Glutamatergic neuron (in vitro differentiated cells): ENCODE data around the gene EIPR1. TPM values are rescaled to one million over a fixed set of nuclear protein-coding genes. Genes with fewer than 3 reads are reported as not detected.
A peak's percentile ranks its signal among the peaks of the same experiment; 100 is the strongest.
"Not testable (repeated sequence)": the region's sequence is repeated elsewhere in the genome, so short reads cannot be mapped to it uniquely, and the experiment has no call there.

Source experiments
- DNase-seq: peaks from one replicate; pipeline ENCODE4 v3.0.0; 2022
- H3K27ac Mint-ChIP-seq: one replicate; pipeline ENCODE4 v1.8.0; 2020; ENCODE audit warnings: mild to moderate bottlenecking, mixed read lengths, inconsistent platforms; ENCODE audit not compliant: unreplicated experiment
- H3K27me3 Mint-ChIP-seq: one replicate; pipeline ENCODE4 v1.8.0; 2020; ENCODE audit warnings: mild to moderate bottlenecking, moderate library complexity, mixed read lengths, inconsistent platforms; ENCODE audit not compliant: unreplicated experiment
- H3K36me3 Mint-ChIP-seq: one replicate; pipeline ENCODE4 v1.8.0; 2020; ENCODE audit warnings: mild to moderate bottlenecking, mixed read lengths, inconsistent platforms; ENCODE audit not compliant: unreplicated experiment
- H3K4me1 Mint-ChIP-seq: one replicate; pipeline ENCODE4 v1.8.0; 2020; ENCODE audit warnings: mild to moderate bottlenecking, low read depth, mixed read lengths, inconsistent platforms; ENCODE audit not compliant: unreplicated experiment
- H3K4me3 Mint-ChIP-seq: one replicate; pipeline ENCODE4 v1.8.0; 2020; ENCODE audit warnings: mild to moderate bottlenecking, mixed read lengths, inconsistent platforms; ENCODE audit not compliant: unreplicated experiment
- H3K9me3 Mint-ChIP-seq: one replicate; pipeline ENCODE4 v1.8.0; 2020; ENCODE audit warnings: mild to moderate bottlenecking, moderate library complexity, mixed read lengths, inconsistent platforms; ENCODE audit not compliant: unreplicated experiment
- total RNA-seq: library from RNA; stranded (reverse); fragmentation: NEBNext Ultra II Directional; extraction: Animal tissue kit (Norgen Biotek cat#: 25700); gene quantifications from one replicate; pipeline ENCODE4 v1.2.1, GENCODE V29; 2021; ENCODE audit not compliant: unreplicated experiment
- TF ChIP-seq, protein P1 (sequence below): fragments of 200-600 bp; sonication (generic); IDR thresholded peaks from one replicate; pipeline ENCODE4 v1.5.0; 2021; ENCODE audit not compliant: partially characterized antibody, unreplicated experiment

The EIPR1 gene
- total RNA-seq, 1 donor from 2014 or later = 43.8 TPM

DNA sequence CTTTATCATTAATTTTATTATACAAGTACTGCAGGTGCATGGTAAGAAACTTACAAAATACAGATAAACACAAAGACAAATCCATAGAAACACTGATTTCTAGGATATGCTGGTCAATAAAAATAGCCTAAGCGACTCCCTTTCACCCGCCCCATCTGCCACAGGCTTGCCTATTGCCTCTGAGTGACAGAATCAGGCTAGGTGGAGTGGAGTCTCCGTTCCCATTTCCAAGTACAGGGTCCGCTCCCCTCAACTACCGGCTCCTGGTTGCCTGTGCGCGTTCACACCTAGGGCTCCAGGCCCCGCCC is 1.7 kb upstream of the EIPR1 start:
- no peak for DNase-seq
- no peaks in the 10 kb centered on the region for H3K36me3 Mint-ChIP-seq
- peaks cover 2% of the 10 kb centered on the region for H3K27me3 Mint-ChIP-seq
- H3K4me3 Mint-ChIP-seq = peak overlapping the region; percentile 99
- TF ChIP-seq, protein P1, sequence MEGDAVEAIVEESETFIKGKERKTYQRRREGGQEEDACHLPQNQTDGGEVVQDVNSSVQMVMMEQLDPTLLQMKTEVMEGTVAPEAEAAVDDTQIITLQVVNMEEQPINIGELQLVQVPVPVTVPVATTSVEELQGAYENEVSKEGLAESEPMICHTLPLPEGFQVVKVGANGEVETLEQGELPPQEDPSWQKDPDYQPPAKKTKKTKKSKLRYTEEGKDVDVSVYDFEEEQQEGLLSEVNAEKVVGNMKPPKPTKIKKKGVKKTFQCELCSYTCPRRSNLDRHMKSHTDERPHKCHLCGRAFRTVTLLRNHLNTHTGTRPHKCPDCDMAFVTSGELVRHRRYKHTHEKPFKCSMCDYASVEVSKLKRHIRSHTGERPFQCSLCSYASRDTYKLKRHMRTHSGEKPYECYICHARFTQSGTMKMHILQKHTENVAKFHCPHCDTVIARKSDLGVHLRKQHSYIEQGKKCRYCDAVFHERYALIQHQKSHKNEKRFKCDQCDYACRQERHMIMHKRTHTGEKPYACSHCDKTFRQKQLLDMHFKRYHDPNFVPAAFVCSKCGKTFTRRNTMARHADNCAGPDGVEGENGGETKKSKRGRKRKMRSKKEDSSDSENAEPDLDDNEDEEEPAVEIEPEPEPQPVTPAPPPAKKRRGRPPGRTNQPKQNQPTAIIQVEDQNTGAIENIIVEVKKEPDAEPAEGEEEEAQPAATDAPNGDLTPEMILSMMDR = no peak
- H3K9me3 Mint-ChIP-seq = peaks cover 7% of the 10 kb centered on the region
- H3K4me1 Mint-ChIP-seq = peaks cover 17% of the 10 kb centered on the region
- peak overlapping the region; percentile 79 for H3K27ac Mint-ChIP-seq

DNA sequence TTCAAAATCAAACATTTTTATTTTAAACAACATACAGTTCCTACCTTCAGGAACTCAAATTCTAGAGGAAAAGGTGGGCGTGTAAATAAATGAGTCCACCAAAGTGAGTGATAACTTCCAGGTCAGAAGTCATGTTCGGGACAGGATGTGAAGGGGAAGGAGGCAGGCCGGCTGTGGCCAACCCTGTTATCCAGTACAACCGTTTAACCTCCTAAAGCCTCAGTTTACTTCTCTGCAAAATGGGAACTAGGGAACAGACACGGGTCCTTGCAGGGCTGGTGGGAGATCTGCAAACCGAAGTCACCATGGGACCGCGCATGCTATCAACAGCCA is 373 bp downstream of the EIPR1 start:
- TF ChIP-seq, protein P1 = no peak
- Mint-ChIP-seq H3K9me3 (peaks cover 7% of the 10 kb centered on the region), H3K27me3 (peaks cover 2% of the 10 kb centered on the region), H3K27ac (peak overlapping the region; percentile 90), H3K36me3 (no peaks in the 10 kb centered on the region), H3K4me3 (peak overlapping the region; percentile 95), H3K4me1 (peaks cover 17% of the 10 kb centered on the region)
- DNase-seq = no peak

DNA sequence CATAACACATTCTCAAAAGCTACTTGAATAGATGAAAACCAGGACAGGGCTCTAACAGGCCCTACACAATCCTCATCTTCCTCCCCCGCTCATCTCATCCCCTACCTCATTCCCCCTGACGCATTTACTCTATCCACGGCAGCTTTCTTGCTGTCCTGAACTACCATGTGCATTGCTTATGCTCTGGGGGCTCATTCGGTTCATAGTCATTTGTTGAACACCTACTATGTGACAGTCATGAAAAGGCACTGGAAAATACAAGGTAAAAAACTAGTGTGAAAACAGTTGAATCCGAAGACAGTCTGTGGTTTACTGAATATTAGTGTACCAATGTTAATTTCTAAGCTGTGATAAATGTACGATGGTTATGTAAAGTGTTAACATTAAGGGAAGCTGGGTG is 797 bp downstream of the EIPR1 start:
- peak overlapping the region; percentile 95 for H3K4me3 Mint-ChIP-seq
- no peaks in the 10 kb centered on the region for H3K36me3 Mint-ChIP-seq
- peaks cover 17% of the 10 kb centered on the region for H3K4me1 Mint-ChIP-seq
- TF ChIP-seq, protein P1 = no peak
- H3K27me3 Mint-ChIP-seq = peaks cover 2% of the 10 kb centered on the region
- peaks cover 7% of the 10 kb centered on the region for H3K9me3 Mint-ChIP-seq
- peak overlapping the region; percentile 90 for H3K27ac Mint-ChIP-seq
- DNase-seq = no peak

DNA sequence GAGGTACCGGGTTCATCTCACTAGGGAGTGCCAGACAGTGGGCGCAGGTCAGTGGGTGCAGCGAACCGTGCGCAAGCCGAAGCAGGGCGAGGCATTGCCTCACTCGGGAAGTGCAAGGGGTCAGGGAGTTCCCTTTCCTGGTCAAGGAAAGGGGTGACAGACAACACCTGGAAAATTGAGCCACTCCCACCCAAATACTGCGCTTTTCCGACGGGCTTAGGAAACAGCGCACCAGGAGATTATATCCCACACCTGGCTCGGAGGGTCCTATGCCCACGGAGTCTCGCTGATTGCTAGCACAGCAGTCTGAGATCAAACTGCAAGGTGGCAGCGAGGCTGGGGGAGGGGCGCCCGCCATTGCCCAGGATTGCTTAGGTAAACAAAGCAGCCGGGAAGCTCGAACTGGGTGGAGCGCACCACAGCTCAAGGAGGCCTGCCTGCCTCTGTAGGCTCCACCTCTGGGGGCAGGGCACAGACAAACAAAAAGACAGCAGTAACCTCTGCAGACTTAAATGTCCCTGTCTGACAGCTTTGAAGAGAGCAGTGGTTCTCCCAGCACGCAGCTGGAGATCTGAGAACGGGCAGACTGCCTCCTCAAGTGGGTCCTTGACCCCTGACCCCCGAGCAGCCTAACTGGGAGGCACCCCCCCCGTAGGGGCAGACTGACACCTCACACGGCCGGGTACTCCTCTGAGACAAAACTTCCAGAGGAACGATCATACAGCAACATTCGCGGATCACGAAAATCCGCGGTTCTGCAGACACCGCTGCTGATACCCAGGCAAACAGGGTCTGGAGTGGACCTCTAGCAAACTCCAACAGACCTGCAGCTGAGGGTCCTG is 8.1 kb downstream of the EIPR1 start:
- not testable (repeated sequence) for H3K4me3 Mint-ChIP-seq, H3K27me3 Mint-ChIP-seq, H3K9me3 Mint-ChIP-seq, H3K27ac Mint-ChIP-seq, DNase-seq
- peaks cover 11% of the 10 kb centered on the region for H3K4me1 Mint-ChIP-seq
- peaks cover 14% of the 10 kb centered on the region for H3K36me3 Mint-ChIP-seq

DNA sequence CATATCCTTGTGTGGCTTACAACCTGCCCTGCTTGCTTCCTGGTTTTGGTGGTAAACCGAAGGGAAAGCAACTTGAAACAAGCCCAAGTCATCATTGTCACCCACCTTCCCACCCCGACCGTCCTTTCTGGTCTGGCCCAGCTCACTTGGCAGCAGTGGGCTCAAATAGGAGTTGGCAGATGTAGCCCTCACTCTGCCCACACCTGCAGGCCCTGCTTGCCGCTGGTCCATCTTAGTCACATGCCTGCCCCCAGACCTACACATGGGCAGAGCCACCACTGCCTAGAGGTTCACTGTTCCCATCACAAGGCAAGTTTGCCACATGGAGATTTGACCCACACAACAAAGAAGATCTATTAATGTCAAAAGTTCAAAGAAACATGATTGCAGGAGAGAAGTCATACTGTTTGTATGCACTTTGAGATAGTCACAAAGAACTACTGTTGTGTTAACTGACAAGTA is 9.3 kb downstream of the EIPR1 start:
- Mint-ChIP-seq H3K9me3 (peaks cover 10% of the 10 kb centered on the region), H3K4me1 (peaks cover 17% of the 10 kb centered on the region), H3K4me3 (no peak overlapping the region), H3K36me3 (peaks cover 14% of the 10 kb centered on the region), H3K27me3 (peaks cover 4% of the 10 kb centered on the region), H3K27ac (peak overlapping the region; percentile 82)
- TF ChIP-seq, protein P1 = no peak
- no peak for DNase-seq
